Ovary (tissue), 9 donors: Measurements from ENCODE around the gene RABGAP1L. TPM values are rescaled to one million over a fixed set of nuclear protein-coding genes. Genes with fewer than 3 reads are reported as not detected.
"Not testable (repeated sequence)": the region's sequence is repeated elsewhere in the genome, so short reads cannot be mapped to it uniquely, and the experiment has no call there.

Experiments used
- DNase-seq, 5 donors: peaks; one replicate each; pipeline ENCODE4 v3.0.0-alpha.2; 2019 to 2020
- H3K27ac ChIP-seq, 2 donors: fragments of 200-600 bp; one replicate each; pipeline versions ENCODE4 v1.5.1 to v1.8.0; 2019 to 2022
- H3K27me3 ChIP-seq: fragments of 200-600 bp; one replicate; pipeline ENCODE4 v1.8.0; 2022
- H3K36me3 ChIP-seq: fragments of 200-600 bp; sonication (generic); one replicate; pipeline ENCODE4 v1.5.1; 2019
- H3K4me1 ChIP-seq: one replicate; pipeline ENCODE4 v1.8.1; 2013; ENCODE audit warnings: mild to moderate bottlenecking, moderate library complexity; ENCODE audit not compliant: insufficient read depth
- H3K4me3 ChIP-seq: fragments of 200-600 bp; sonication (generic); one replicate; pipeline ENCODE4 v1.5.1; 2017
- H3K9me3 ChIP-seq, 2 donors: fragments of 200-600 bp in 1 of 2; sonication (generic) in 1 of 2; one replicate each; pipeline versions ENCODE4 v1.5.1 to v1.8.1; 2013 to 2019; ENCODE audit warnings: mild to moderate bottlenecking in 1 of 2, moderate library complexity in 1 of 2
- CTCF ChIP-seq, 3 donors: fragments of 450-650 bp in 2 of 3; fragments of 200-600 bp in 1 of 3; IDR thresholded peaks; one replicate each; pipeline versions ENCODE4 v1.5.1 to v1.8.0; 2016 to 2022; ENCODE audit warnings: antibody characterized with exemption in 3 of 3, mild to moderate bottlenecking in 1 of 3
- EP300 ChIP-seq: sonication (generic); formaldehyde crosslinking; IDR thresholded peaks from one replicate; pipeline ENCODE4 v1.6.1; 2017; ENCODE audit warnings: antibody characterized with exemption
- POLR2A ChIP-seq: fragments of 450-650 bp; IDR thresholded peaks from one replicate; pipeline ENCODE4 v1.6.1; 2017; ENCODE audit warnings: antibody characterized with exemption, mild to moderate bottlenecking, moderate library complexity
- WGBS, 3 donors: extraction: QIAGEN DNeasy Blood & Tissue Kit in 1 of 3; methylation state at CpG; one replicate each; pipeline versions ENCODE4 v1.1.5 to v1.1.7; 2013 to 2017; 5-methylcytosine and 5-hydroxymethylcytosine counted together
- intact Hi-C, 4 donors: fragments of 100-400 bp; cut with DNase I; formaldehyde crosslinking; loops; one replicate each; pipeline versions ENCODE4 v1.11.0 to v1.15.1; 2022 to 2023
- polyA plus RNA-seq, 2 donors: library from polyadenylated mRNA; stranded (reverse); fragments of 200-250 nt in 1 of 2; fragments of 350-450 nt in 1 of 2; fragmentation: Illumina TruSeq in 1 of 2; extraction: RNeasy Lipid Tissue Mini Kit (QIAGEN cat#74804) in 1 of 2; gene quantifications; one replicate each; pipeline ENCODE4 v1.2.3, GENCODE V29; 2013 to 2014
- total RNA-seq, 7 donors: library from RNA; depleted of rRNA in 2 of 7; stranded (reverse); fragments of >200 nt in 2 of 7; fragmentation: NEBNext Ultra II Directional in 3 of 7; extraction: Animal tissue kit (Norgen Biotek cat#: 25700) in 3 of 7; gene quantifications; one replicate each; pipeline versions ENCODE4 v1.1.0 to v1.2.4, GENCODE V29; 2016 to 2023
- donor health status: DM: no; HTN: no; CAD: no; lungs with moderate emphysema.
- donor health status: DM: no; HTN: no; CAD: no.
- donor health status: Bipolar disorder and iron deficiency.
- donor health status: DM: yes; HTN: yes; CAD: no.
- donor health status: DM: no; HTN: no; CAD: no.
- donor health status: DM: yes; HTN: yes; CAD: no.

RABGAP1L gene
- total and polyA plus RNA-seq, 9 donors: 17.1 to 56.5 (median 43.6) TPM

GRCh38 chr1:174809755-174810280 is 650.5 kb downstream of the RABGAP1L start:
- no peaks in the 10 kb centered on the region for H3K9me3 ChIP-seq
- WGBS, 3 donors: 34 to 43% (median 35%) methylated on average over 2 of the region's 2 CpGs
- no peaks in the 10 kb centered on the region for H3K36me3 ChIP-seq
- TF ChIP-seq CTCF (IDR thresholded peaks at IDR 0.05) (no peak), POLR2A (no peak), EP300 (no peak)
- no peak overlapping the region for H3K27ac ChIP-seq
- intact Hi-C loops: no loop called here
- no peak overlapping the region for H3K4me3 ChIP-seq
- no peaks in the 10 kb centered on the region for H3K27me3 ChIP-seq
- no peaks in the 10 kb centered on the region for H3K4me1 ChIP-seq
- DNase-seq: no peak

- DNase-seq: no peak
- Histone ChIP-seq H3K4me3 (no peak overlapping the region), H3K36me3 (no peaks in the 10 kb centered on the region), H3K27ac (no peak overlapping the region), H3K27me3 (no peaks in the 10 kb centered on the region), H3K9me3 (no peaks in the 10 kb centered on the region), H3K4me1 (no peaks in the 10 kb centered on the region)
- no peak for TF ChIP-seq POLR2A
- intact Hi-C loops: no loop called here
Observed at GRCh38 chr1:174812016-174812415, 652.7 kb downstream of the RABGAP1L start.

- Histone ChIP-seq H3K4me1 (no peaks in the 10 kb centered on the region), H3K27ac (no peak overlapping the region), H3K9me3 (no peaks in the 10 kb centered on the region), H3K27me3 (no peaks in the 10 kb centered on the region), H3K36me3 (no peaks in the 10 kb centered on the region), H3K4me3 (no peak overlapping the region)
- TF ChIP-seq EP300: no peak
- TF ChIP-seq CTCF (IDR thresholded peaks at IDR 0.05): no peak
- no peak for TF ChIP-seq POLR2A
- intact Hi-C loops: no loop called here
- no peak for DNase-seq
Observed at GRCh38 chr1:174812656-174813055, 653.3 kb downstream of the RABGAP1L start.

GRCh38 chr1:174815036-174815435 is 655.7 kb downstream of the RABGAP1L start:
- no peak for DNase-seq
- Histone ChIP-seq H3K4me3 (no peak overlapping the region), H3K9me3 (no peaks in the 10 kb centered on the region), H3K27ac (no peak overlapping the region), H3K4me1 (no peaks in the 10 kb centered on the region), H3K36me3 (no peaks in the 10 kb centered on the region), H3K27me3 (no peaks in the 10 kb centered on the region)
- WGBS, 3 donors: 92 to 95% (median 95%) methylated on average over 3 of the region's 3 CpGs
- intact Hi-C loops: no loop called here
- no peak for TF ChIP-seq CTCF (IDR thresholded peaks at IDR 0.05)
- no peak for TF ChIP-seq EP300
- TF ChIP-seq POLR2A: no peak

GRCh38 chr1:174815474-174815908 is 656.2 kb downstream of the RABGAP1L start:
- no peak for DNase-seq
- Histone ChIP-seq H3K4me3 (no peak overlapping the region), H3K36me3 (no peaks in the 10 kb centered on the region), H3K27ac (no peak overlapping the region), H3K9me3 (no peaks in the 10 kb centered on the region), H3K27me3 (no peaks in the 10 kb centered on the region), H3K4me1 (no peaks in the 10 kb centered on the region)
- TF ChIP-seq POLR2A: no peak
- no peak for TF ChIP-seq EP300
- no peak for TF ChIP-seq CTCF (IDR thresholded peaks at IDR 0.05)
- intact Hi-C loops: no loop called here

- H3K27ac ChIP-seq, H3K4me3 ChIP-seq, DNase-seq, H3K9me3 ChIP-seq, H3K27me3 ChIP-seq, H3K36me3 ChIP-seq, H3K4me1 ChIP-seq, intact Hi-C loops: not testable (repeated sequence)
- WGBS, 3 donors: 95 to 97% (median 95%) methylated on average over 8 of the region's 8 CpGs
Observed at GRCh38 chr1:174816621-174817020, 657.3 kb downstream of the RABGAP1L start.
